Measurements from ENCODE around the gene ZNF649.
"Not testable (repeated sequence)": the region's sequence is repeated elsewhere in the genome, so short reads cannot be mapped to it uniquely, and the experiment has no call there.

ZNF649 gene

DNA sequence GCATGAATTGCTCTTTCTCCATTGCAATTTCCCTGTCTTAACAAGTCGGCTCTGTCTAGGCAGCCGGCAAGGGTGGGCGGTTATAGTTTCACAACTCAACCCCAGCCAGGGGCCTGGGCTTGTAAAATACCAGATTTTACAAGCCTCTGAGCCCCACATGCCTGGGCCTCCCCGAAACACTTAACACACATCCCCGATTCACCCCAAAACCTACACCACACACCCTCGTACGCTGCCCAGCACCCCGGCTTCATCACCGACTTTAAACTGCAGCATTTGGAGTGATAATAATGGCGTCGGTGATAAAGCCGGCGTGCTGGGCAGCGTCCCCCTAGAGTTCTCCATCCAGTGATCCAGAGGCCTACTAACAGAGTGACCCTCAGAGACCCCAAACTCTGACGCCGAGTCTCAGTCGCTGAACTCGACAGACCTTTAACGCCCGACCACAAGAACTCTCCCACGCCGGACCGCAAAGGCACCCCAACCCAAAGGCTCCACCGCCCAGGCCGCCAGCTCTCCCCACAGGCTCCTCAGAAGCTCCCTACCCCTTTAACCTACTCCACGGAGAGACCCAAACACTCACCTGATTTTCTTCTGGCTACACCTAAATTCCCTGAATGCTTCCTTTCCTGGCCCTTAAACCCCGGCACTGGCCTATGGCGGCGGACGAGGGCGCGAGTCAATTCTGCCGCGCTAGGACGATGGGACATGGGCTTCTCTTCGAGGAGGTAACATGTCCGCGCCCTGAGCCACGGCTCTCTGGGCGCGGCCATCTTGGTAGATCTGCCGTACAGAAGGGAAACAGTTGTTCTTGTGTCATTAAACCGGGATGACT lies at the start of gene ZNF649:
TSS of gene ZNF649 (minus strand) at position 687 of the 835 bp plus-strand sequence. CDS start 4,910 bp downstream, outside the sequence.
- DNase-seq, result peak; percentile 83

DNA sequence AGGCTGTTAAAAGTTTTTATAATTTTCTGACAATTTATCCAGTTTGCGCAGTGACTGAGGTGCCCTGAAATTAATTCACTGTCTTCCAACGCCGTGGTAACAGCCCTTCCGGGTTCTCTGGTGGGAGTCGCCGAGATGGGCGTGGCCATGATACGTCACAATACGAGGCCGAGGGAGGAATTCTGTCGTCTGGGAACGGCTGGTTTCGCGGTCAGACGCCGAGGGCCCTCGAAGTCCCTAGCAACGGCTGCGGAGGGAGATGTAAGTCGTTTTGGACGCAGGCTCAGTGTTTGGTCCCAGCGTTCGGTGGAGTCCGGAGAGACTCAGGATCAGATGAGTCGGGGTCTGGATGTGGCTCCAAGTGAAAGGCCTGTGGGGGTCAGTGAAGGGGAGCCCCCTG lies 44.2 kb upstream of the ZNF649 start:
- DNase-seq, result no peak

DNA sequence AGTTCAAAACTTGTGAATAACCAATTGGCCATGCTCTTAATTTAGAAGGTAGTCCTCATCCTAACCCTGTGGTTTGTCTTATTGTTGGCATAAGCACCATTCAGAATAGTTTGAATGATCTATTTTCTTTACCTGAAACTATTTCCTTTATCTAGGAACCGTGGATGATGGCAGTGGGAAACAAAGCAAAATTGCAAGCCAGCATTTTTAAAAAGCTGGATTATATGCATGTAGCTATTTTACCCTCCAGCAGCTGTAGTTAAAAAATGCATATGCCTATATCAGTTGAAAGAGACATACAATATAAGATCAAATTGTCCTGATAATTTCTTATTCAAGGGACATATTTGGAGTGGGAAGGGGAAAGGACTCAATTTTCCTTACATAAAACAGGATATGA lies 41.8 kb upstream of the ZNF649 start:
- DNase-seq, result no peak

DNA sequence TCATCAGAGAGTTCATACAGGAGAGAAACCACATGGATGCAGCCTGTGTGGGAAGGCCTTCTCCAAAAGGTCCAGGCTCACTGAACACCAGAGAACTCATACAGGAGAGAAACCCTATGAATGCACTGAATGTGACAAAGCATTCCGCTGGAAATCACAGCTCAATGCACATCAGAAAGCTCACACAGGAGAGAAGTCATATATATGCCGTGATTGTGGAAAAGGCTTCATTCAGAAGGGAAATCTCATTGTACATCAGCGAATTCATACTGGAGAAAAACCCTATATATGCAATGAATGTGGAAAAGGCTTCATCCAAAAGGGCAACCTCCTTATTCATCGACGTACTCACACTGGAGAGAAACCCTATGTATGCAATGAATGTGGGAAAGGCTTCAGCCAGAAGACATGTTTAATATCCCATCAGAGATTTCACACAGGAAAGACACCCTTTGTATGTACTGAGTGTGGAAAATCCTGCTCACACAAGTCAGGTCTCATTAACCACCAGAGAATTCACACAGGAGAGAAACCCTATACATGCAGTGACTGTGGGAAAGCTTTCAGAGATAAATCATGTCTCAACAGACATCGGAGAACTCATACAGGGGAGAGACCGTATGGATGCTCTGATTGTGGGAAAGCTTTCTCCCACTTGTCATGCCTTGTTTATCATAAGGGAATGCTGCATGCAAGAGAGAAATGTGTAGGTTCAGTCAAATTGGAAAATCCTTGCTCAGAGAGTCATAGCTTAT lies 40.2 kb upstream of the ZNF649 start:
- DNase-seq, result no peak

DNA sequence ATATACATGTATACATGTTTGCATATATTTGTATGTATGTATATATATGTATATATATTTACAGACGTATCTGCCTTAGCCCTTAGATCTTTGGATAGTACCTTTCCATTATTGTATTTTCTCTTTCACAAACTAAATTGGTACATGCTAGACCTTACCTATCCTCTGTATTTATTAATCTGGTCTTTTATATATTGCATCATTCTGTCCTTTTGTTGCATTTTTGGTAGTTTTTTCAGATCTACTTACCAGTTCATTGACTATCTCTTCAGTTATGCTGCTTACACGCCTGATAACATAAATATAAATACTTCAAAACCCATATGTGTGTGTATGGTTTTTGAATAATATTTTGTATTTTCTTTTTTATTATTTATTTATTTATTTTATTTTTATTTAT lies 34.1 kb upstream of the ZNF649 start:
- no peak for DNase-seq

DNA sequence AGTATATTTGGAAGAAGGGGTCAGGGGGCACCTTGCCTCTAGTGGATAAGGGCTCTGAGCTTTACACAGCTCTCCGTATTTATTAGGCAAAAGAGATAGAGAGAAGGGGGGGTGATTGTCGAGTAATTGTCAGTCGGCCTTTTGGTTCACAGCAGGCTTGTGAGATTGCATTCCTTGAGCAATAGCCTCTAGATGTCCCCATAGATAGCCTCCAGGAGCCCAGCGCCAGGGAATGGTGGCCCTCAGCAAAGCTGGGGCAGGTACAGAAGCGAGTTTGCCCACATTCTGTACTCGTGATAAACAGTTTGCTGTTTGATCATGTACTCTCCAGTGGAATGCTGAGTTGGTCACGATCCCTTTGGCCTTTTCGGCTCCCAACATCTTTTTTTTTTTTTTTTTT lies 27.1 kb upstream of the ZNF649 start:
- DNase-seq, result no peak

DNA sequence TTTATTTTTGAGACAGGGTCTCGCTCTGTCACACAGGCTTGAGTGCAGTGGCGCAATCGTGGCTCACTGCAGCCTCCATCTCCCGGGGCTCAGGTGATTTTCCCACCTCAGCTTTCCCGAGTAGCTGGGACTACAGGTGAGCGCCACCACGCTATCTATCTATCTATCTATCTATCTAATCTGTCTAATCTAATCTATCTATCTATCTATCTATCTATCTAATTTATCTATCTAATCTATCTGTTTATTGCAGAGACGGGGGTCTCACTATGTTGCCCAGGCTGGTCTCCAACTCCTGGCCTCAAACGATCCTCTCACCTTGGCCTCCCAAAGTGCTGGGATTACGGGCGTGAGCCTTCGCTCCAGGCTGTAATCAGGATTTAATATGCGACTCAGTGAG lies 23.0 kb upstream of the ZNF649 start:
- DNase-seq, result no peak

DNA sequence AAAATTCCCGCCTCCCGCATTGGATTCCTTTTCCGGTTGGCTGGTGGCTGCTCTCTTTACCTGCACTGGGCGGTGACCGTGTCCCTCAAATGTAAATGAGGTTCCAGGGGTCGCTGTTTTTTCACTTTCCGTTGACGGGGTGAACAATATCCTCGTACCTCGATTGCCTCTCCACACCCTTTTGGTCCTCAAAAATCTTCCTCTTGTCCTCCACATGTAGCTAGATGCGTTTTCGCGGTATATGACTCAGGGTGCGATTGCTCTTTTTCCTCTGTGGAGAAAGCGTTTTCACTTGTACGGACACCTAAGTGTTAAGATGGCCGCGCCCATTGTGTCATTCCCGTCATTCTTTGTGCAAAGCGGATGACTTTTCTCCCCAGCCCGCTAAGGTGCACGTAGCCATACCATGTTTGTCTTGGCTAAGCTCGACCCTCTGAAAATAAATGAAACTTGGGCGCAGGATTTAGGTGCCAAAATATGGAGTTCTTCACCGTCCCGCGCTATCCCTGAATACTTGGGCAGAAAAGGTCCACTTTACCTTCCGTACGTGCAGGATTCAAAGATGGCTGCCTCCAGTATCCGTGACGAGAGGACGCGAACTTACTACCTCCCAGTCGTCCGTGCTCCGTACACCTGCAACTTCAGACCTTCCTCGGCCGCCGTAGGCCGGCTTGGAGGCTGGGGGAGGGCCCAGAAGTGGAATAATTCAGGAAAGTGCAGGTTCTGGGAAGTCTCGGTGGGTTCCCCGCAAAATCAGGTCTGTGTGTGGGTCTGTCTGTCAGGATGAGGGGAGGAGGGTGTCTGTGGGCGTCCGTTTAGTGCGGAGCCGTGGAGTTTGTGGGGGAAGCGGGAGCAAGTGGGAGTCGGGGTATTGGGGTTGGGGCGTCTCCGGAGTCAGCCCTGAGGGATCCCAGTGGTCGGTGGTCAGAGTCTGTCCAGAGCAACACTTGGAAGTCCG lies 22.2 kb upstream of the ZNF649 start, which contains the start of gene ZNF613:
TSS of gene ZNF613 (plus strand) at position 689 of the 958 bp plus-strand sequence. CDS start 8,749 bp downstream, outside the sequence.
- peak; percentile 87 for DNase-seq

DNA sequence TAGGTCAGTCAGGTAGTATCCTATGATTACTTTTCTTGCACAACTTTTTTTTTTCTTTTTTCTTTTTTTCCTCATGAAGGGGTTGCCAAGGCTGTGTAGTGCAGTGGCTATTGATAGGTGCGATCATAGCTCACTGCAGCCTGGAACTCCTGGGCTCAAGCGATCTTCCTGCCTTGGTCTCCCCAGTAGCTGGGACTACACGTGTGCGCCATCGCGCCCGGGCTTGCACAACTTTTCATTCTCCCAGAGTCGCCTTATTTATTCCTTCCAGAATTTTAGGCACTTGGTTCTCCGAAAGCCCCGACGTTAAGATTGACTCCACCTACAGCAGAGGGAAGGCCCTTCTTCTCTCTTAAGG lies 21.6 kb upstream of the ZNF649 start:
- DNase-seq, result no peak

DNA sequence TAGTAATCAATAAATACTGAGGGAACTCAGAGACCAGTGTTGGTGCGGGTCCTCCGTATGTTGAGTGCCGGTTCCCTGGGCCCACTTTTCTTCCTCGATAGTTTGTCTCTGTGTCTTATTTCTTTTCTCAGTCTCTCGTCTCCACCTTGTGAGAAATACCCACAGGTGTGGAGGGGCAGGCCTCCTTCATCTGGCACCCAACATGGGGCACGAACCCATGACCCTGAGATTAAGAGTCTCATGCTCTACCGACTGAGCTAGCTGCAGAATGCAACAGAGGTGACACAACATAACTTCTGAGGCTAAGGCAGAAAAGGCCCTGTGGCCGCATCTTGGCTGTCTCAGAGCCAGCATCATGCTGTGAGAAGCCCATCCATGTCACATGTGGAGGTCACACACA lies 17.1 kb upstream of the ZNF649 start:
- peak; percentile 7 for DNase-seq

DNA sequence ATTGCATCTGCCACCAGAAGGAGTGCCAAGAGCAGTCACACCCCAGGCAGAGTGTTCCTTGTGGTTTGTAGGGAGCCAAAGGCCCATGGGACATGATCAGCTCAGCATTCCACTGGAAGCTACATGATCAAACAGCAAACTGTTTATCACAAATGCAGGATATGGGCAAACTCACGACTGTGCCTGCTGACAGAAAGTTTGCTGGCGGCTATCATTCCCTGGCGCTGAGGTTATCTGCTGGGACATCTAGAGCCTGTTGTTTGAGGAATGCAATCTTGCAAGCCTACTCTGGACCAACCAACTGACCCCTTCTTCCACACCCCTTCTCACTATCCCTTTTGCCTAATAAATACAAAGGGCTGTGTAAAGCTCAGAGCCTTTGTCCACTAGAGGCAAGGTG lies 14.8 kb upstream of the ZNF649 start:
- DNase-seq, result no peak

DNA sequence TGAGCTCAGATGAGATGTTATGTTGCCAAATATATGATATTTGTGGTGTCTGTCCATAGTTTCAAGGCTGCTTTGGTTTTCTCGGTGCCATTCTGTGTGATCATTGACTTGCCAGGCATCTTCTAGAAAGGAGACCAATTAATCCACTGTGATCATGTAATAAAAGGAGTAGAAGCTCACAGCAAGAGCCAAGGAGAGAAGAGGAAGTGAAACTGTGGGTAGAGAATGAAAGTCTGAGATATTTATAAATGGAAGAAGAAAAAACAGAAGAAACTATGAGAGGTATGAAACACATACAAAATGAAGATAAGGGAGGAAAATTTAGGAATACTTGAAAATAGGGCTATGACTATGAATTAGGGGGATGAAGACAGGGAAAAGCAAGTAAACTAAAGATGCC lies 11.3 kb upstream of the ZNF649 start:
- DNase-seq, result no peak

DNA sequence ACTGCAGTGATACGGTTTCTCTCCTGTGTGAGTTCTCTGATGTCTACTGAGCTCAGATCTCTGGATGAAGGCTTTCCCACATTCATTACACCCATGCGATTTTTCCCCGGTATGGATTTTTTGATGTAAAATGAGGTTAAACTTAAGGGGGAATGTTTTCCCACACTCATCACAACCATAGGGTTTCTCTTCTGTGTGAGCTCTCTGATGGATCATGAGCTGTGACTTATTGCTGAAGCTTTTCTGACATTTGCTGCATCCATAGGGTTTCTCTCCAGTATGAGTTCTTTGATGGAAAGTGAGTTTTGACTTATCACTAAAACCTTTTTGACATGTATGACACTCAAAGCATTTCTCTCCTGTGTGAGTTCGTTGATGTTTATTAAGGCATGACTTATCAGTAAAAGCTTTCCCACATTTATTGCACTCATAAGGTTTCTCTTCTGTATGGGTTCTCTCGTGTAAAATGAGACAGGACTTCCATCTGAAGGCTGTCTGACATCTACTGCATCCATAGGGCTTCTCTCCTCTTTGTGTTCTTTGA lies 10.6 kb upstream of the ZNF649 start:
- no peak for DNase-seq

DNA sequence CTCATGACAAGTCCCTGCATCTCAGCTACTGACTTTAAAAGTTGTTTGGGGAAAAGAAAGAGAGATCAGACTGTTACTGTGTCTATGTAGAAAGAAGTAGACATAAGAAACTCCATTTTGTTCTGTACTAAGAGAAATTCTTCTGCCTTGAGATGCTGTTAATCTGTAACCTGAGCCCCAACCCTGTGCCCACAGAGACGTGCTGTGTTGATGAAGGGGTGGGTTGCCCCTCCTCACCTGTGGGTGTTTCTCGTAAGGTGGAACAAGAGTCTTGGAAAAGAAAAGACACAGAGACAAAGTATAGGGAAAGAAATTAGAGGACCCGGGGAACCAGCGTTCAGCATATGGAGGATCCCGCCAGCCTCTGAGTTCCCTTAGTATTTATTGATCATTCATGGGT lies 3.2 kb upstream of the ZNF649 start:
- DNase-seq, result not testable (repeated sequence)

DNA sequence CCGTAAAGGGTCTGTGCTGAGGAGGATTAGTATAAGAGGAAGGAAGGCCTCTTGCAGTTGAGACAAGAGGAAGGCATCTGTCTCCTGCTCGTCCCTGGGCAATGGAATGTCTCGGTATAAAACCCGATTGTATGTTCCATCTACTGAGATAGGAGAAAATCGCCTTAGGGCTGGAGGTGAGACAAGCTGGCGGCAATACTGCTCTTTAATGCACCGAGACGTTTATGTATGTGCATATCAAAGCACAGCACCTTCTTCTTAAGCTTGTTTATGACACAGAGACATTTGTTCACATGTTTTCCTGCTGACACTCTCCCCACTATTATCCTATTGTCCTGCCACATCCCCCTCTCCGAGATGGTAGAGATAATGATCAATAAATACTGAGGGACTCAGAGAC lies 1.3 kb upstream of the ZNF649 start:
- DNase-seq, result not testable (repeated sequence)

DNA sequence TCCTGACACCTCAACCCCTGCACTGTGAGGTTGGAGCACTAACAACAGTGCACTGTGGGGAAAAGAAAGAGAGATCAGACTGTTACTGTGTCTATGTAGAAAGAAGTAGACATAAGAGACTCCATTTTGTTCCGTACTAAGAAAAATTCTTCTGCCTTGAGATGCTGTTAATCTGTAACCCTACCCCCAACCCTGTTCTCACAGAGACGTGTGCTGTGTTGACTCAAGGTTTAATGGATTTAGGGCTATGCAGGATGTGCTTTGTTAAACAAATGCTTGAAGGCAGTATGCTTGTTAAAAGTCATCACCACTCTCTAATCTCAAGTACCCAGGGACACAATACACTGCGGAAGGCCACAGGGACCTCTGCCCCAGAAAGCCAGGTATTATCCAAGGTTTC lies 822 bp upstream of the ZNF649 start:
- DNase-seq, result not testable (repeated sequence)

DNA sequence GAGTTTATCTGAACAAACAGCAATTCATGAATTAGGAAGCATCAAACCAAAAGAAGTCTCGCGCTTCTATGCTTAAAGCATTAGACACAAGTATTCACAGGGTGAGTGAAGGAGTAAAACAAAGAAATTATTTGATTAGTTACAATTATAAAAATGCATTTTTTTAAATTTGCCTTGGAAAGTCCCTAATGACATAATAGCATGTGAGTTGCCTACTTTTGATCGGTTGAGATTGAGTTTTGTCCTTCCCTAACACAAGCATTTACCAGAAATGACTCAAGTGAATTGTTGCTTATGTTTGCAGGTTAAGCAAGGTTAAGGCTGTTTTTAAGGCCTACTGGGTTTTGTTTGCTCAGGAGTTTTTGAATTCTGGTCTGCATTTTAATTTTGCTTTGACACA lies 389 bp upstream of the ZNF649 start:
- no peak for DNase-seq

DNA sequence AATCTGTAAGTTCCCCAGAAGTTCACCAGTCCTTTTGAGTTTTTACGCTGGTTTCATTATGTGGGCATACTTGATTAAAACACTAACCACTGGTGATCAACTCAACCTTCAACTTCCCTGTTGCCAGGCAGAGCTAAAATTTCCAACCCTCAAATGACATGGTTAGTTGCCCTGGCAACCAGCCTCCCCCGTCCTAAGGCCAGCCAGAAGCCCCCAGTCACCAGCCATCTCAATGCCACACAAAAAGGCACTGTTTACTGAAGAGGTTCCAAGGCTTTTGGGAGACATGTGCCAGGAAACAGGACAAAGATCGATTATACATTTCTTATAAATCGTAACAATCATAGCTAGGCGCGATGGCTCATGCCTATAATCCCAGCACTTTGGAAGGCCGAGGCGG lies 1.6 kb downstream of the ZNF649 start:
- DNase-seq, result no peak

DNA sequence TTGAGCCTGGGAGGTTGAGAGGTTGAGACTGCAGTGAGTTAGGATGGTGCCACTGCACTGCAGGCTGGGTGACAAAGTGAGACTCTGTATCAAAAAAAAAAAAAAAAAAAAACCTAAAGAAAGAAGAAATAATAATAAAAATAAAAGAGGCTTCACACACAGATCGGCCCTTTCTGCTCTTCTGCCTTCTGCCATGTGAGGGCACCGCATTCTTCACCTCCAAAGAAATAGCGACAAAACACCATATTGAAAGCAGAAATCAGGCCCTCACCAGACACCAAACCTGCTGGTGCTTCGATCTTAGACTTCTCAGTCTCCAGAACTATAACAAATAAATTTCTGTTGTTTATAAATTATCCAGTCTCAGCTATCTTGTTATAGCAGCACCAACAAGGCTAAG lies 3.0 kb downstream of the ZNF649 start:
- DNase-seq, result no peak

DNA sequence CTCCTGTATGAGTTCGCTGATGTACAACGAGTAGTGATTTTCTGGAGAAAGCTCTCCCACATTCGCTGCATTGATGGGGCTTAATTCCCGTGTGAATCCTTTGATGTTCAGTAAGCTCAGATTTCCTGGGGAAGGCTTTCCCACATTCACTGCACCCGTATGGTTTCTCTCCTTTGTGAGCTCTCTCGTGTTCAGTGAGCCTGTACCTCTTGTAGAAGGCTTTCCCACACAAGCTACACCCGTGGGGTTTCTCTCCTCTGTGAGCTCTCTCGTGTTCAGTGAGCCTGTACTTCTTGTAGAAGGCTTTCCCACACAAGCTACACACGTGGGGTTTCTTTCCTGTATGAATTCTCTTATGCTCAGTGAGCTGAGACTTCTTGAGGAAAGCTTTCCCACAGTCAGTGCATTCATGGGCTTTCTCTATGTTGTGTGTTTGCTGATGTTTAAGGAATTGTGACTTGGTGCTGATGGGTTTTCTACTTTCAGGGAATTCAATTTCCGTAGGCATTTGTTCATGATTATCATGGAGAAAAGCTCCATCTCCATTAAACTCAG lies 13.5 kb downstream of the ZNF649 start:
- DNase-seq, result no peak

DNA sequence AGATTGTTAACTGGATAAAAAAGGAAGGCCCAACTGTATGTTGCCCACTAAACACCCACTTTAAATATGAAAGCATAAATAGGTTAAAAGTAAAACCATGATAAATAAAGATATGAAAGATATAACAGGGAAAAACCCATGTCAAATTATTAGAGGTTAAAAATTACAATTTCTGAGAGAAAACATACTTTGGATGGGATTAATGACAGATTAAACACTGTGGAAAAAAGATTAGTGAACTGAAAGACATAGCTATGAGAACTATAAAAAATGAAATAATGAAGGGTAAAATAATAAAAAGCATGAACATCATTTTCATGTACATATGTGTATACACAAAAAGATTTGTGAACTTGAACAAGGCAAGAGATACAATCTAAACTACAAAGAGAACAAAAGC lies 14.9 kb downstream of the ZNF649 start:
- DNase-seq, result no peak

Data from CD4-positive, alpha-beta T cell treated with Interleukin-10 for 1 hour (primary cell).